B cell (primary cell): ENCODE measurements around the gene KRTAP10-8. TPM values are rescaled to one million over a fixed set of nuclear protein-coding genes. Genes with fewer than 3 reads are reported as not detected.

ENCODE experiments used
- ATAC-seq: fragments of 200-7000 bp; cut with Tn5 transposase; one replicate; pipeline ENCODE4 v1.10.0; 2021; ENCODE audit warnings: low read depth, mild to moderate bottlenecking, moderate number of reproducible peaks, moderate library complexity
- CTCF ChIA-PET: fragments of 350-600 bp; sonication (Branson Sonifier 250); formaldehyde crosslinking; loops from one replicate; lab custom pipeline; 2021; ENCODE audit warnings: antibody characterized with exemption, inconsistent platforms; lab: Charles Lee
- POLR2A ChIA-PET: fragments of 350-600 bp; sonication (Branson Sonifier 250); formaldehyde crosslinking; loops from one replicate; lab custom pipeline; 2021; ENCODE audit warnings: antibody characterized with exemption; lab: Charles Lee
- DNase-seq: peaks from one replicate; pipeline ENCODE4 v3.0.0; 2013
- H2AFZ ChIP-seq: 2 replicates; pipeline ENCODE4 v1.6.1; 2012; ENCODE audit warnings: mild to moderate bottlenecking, low read depth, low read length; ENCODE audit not compliant: insufficient read depth, poor library complexity, severe bottlenecking
- H3K27ac ChIP-seq, 2 donors: 1 replicate in 1 of 2; 2 replicates in 1 of 2; pipeline ENCODE4 v1.5.1; 2012 to 2013; ENCODE audit warnings: low read length in 2 of 2, mild to moderate bottlenecking in 2 of 2, moderate library complexity in 1 of 2
- H3K27me3 ChIP-seq, 4 experiments: fragments of 200-600 bp in 1 of 4; sonication (generic) in 1 of 4; replicated peaks in 1 of 4; 1 replicate in 2 of 4; 2 replicates in 2 of 4; pipeline versions ENCODE4 v1.6.1 to v1.7.0; 2013 to 2016; ENCODE audit warnings: low read length in 3 of 4, mild to moderate bottlenecking in 2 of 4, mixed read lengths in 1 of 4, moderate library complexity in 1 of 4; ENCODE audit not compliant: insufficient read depth in 4 of 4, control insufficient read depth in 3 of 4; ENCODE audit errors: control extremely low read depth in 1 of 4
- H3K36me3 ChIP-seq, 2 experiments: replicated peaks in 1 of 2; 1 replicate in 1 of 2; 2 replicates in 1 of 2; pipeline versions ENCODE4 v1.6.1 to v1.7.1; 2013; ENCODE audit warnings: low read length in 1 of 2; ENCODE audit not compliant: insufficient read depth in 2 of 2, control insufficient read depth in 1 of 2; ENCODE audit errors: control extremely low read depth in 1 of 2, extremely low read depth in 1 of 2
- H3K4me1 ChIP-seq, 2 donors: fragments of 200-600 bp in 1 of 2; sonication (generic) in 1 of 2; 1 replicate in 1 of 2; 2 replicates in 1 of 2; pipeline versions ENCODE4 v1.5.1 to v1.6.1; 2013 to 2017; ENCODE audit warnings: low read length in 2 of 2; ENCODE audit not compliant: control insufficient read depth in 2 of 2, insufficient read depth in 2 of 2
- H3K4me2 ChIP-seq: replicated peaks from 2 replicates; pipeline ENCODE3; 2012; ENCODE audit warnings: mild to moderate bottlenecking, low read depth, low read length; ENCODE audit not compliant: poor library complexity, severe bottlenecking
- H3K4me3 ChIP-seq, 5 experiments: fragments of 200-600 bp in 1 of 5; sonication (generic) in 1 of 5; 1 replicate in 3 of 5; 2 replicates in 2 of 5; pipeline versions ENCODE4 v1.5.1 to v1.7.0; 2011 to 2016; ENCODE audit warnings: low read length in 4 of 5, mild to moderate bottlenecking in 4 of 5, low read depth in 2 of 5, control low read depth in 1 of 5, moderate library complexity in 1 of 5; ENCODE audit not compliant: insufficient read depth in 1 of 5; ENCODE audit errors: control extremely low read depth in 1 of 5, extremely low read depth in 1 of 5
- H3K79me2 ChIP-seq: fragments of 200-600 bp; sonication (generic); one replicate; pipeline ENCODE4 v1.6.0; 2016; ENCODE audit warnings: low read length; ENCODE audit not compliant: control insufficient read depth, insufficient read depth
- H3K9ac ChIP-seq: fragments of 200-600 bp; sonication (generic); 2 replicates; pipeline ENCODE4 v1.6.1; 2017; ENCODE audit warnings: mild to moderate bottlenecking, low read length, moderate library complexity
- H3K9me3 ChIP-seq, 3 donors: one replicate each; pipeline versions ENCODE4 v1.6.1 to v1.7.1; 2013; ENCODE audit warnings: low read length in 2 of 3; ENCODE audit not compliant: control insufficient read depth in 2 of 3, insufficient read depth in 1 of 3; ENCODE audit errors: control extremely low read depth in 1 of 3
- H4K20me1 ChIP-seq: 2 replicates; pipeline ENCODE4 v1.6.0; 2012; ENCODE audit warnings: mild to moderate bottlenecking, low read length; ENCODE audit not compliant: insufficient read depth, control insufficient read depth, poor library complexity, severe bottlenecking
- H3K27ac Mint-ChIP-seq: one replicate; pipeline ENCODE4 v1.8.0; 2021; ENCODE audit warnings: mixed read lengths
- H3K27me3 Mint-ChIP-seq: one replicate; pipeline ENCODE4 v1.8.0; 2021; ENCODE audit warnings: mixed read lengths
- H3K4me1 Mint-ChIP-seq: one replicate; pipeline ENCODE4 v1.8.0; 2021; ENCODE audit warnings: mixed read lengths
- H3K4me3 Mint-ChIP-seq: one replicate; pipeline ENCODE4 v1.8.0; 2021; ENCODE audit warnings: mixed read lengths
- H3K9me3 Mint-ChIP-seq: one replicate; pipeline ENCODE4 v1.8.0; 2022; ENCODE audit warnings: mixed read lengths; ENCODE audit not compliant: insufficient read depth
- CTCF ChIP-seq: fragments of 200-600 bp; IDR thresholded peaks from one replicate; pipeline ENCODE4 v1.8.0; 2022; ENCODE audit warnings: antibody characterized with exemption, mild to moderate bottlenecking
- EZH2 ChIP-seq: IDR thresholded peaks from 2 replicates; pipeline ENCODE4 v1.6.1; 2012; ENCODE audit warnings: borderline replicate concordance, low read depth, mild to moderate bottlenecking, moderate library complexity, low read length; ENCODE audit not compliant: insufficient read depth, poor library complexity, severe bottlenecking
- WGBS: methylation state at CpG from one replicate; pipeline ENCODE4 v1.1.5; 2013; ENCODE audit warnings: missing lambda C conversion rate; ENCODE audit not compliant: insufficient coverage; 5-methylcytosine and 5-hydroxymethylcytosine counted together
- intact Hi-C: fragments of 100-400 bp; cut with micrococcal nuclease; formaldehyde crosslinking; loops from one replicate; pipeline ENCODE4 v1.10.0; 2022
- polyA plus RNA-seq: library from polyadenylated mRNA; depleted of rRNA; stranded (reverse); fragments of >200 nt; gene quantifications from 2 replicates; pipeline ENCODE4 v1.2.3, GENCODE V29; 2012
- total RNA-seq, 2 donors: library from RNA; stranded (reverse); fragments of 120-200 nt in 1 of 2; gene quantifications; 1 replicate in 1 of 2; 2 replicates in 1 of 2; pipeline versions ENCODE4 v1.2.3 to v1.2.4, GENCODE V29; 2013 to 2022

The KRTAP10-8 gene
- total and polyA plus RNA-seq, 2 donors (not counting 1 experiment from before 2014, with no cell fraction given) = not detected

- ATAC-seq = no peak
- H3K27me3 Mint-ChIP-seq = peaks cover 29% of the 10 kb centered on the region
- H3K4me3 Mint-ChIP-seq = no peak overlapping the region
- Histone ChIP-seq H3K9ac (no peak overlapping the region), H3K36me3 (no peaks in the 10 kb centered on the region), H2AFZ (no peak overlapping the region), H3K27ac (no peak overlapping the region), H3K4me1 (no peaks in the 10 kb centered on the region), H4K20me1 (no peaks in the 10 kb centered on the region), H3K9me3 (peaks cover 0 to 26% (median 12%) of the 10 kb centered on the region in 3 donors), H3K4me2 (no peak overlapping the region), H3K27me3 (peaks cover 0 to 18% (median 0%) of the 10 kb centered on the region in 4 experiments), H3K4me3 (no peak overlapping the region), H3K79me2 (no peaks in the 10 kb centered on the region)
- ChIA-PET POLR2A (no interaction called here), CTCF (no interaction called here)
- H3K4me1 Mint-ChIP-seq = no peaks in the 10 kb centered on the region
- TF ChIP-seq CTCF (no peak), EZH2 (no peak)
- no peak overlapping the region for H3K27ac Mint-ChIP-seq
- no peak for DNase-seq
- intact Hi-C loops = no loop called here
- 91% methylated on average over 12 of the region's 12 CpGs for WGBS
- peaks cover 4% of the 10 kb centered on the region for H3K9me3 Mint-ChIP-seq
Measured at GRCh38 chr21:44639331-44639655, 27.4 kb downstream of the KRTAP10-8 start.

- ChIA-PET POLR2A (no interaction called here), CTCF (no interaction called here)
- H3K9me3 ChIP-seq = peaks cover 0 to 32% (median 12%) of the 10 kb centered on the region in 3 donors
- H3K79me2 ChIP-seq = no peaks in the 10 kb centered on the region
- intact Hi-C loops = no loop called here
- peaks cover 0 to 18% (median 0%) of the 10 kb centered on the region in 4 experiments for H3K27me3 ChIP-seq
- H4K20me1 ChIP-seq = no peaks in the 10 kb centered on the region
- H3K4me3 Mint-ChIP-seq = no peak overlapping the region
- WGBS = 83% methylated on average over 5 of the region's 5 CpGs
- no peak overlapping the region for H3K9ac ChIP-seq
- no peaks in the 10 kb centered on the region for H3K36me3 ChIP-seq
- no peak for TF ChIP-seq CTCF
- H3K4me1 ChIP-seq = no peaks in the 10 kb centered on the region
- peaks cover 11% of the 10 kb centered on the region for H3K9me3 Mint-ChIP-seq
- H2AFZ ChIP-seq = no peak overlapping the region
- H3K4me3 ChIP-seq = no peak overlapping the region
- no peak overlapping the region for H3K27ac ChIP-seq
- H3K27me3 Mint-ChIP-seq = peaks cover 22% of the 10 kb centered on the region
- H3K27ac Mint-ChIP-seq = no peak overlapping the region
- no peaks in the 10 kb centered on the region for H3K4me1 Mint-ChIP-seq
- ATAC-seq = no peak
- DNase-seq = no peak
- H3K4me2 ChIP-seq = no peak overlapping the region
Measured at GRCh38 chr21:44640761-44641160, 28.9 kb downstream of the KRTAP10-8 start.
